WI38 (cell line): ENCODE measurements around the gene NGEF.

Experiments used
- H3K4me3 ChIP-seq: 2 replicates; pipeline ENCODE4 v1.5.1; 2011; ENCODE audit warnings: low read depth, mild to moderate bottlenecking, control low read depth, low read length
- TF ChIP-seq, protein P1 (sequence below): IDR thresholded peaks from 2 replicates; pipeline ENCODE4 v1.5.1; 2012; ENCODE audit warnings: low read depth, mild to moderate bottlenecking, control low read depth, low read length

The NGEF gene

DNA sequence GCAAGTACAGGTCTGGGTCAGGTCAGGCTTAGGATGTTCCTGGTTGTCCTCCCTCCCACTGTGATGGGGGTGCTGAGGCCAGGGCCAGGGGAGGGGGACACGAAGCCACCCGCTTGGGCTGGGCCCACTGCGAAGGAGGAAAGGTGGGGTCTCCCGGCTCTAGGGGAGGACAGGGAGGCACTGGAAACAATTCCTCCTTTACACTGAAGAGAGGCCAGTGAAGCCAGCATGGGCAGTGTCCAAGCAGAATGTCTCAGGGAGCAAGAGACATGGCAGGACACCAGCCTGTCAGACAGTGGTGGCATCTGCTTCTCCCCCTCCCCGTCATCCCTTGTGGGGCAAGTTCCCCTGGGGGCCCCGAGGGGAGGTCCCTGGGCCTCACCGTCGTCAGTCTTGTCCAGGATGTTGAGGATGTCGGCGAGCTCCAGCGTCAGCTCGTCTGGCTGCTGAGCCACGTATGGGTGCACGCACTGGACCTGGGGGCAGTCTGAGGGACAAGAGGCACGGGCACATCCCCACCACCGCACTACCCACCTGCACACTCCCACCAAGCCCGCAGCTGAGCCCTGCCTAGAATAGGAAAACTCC lies 132.2 kb downstream of the NGEF start:
- no peak overlapping the region for H3K4me3 ChIP-seq
- TF ChIP-seq, protein P1, sequence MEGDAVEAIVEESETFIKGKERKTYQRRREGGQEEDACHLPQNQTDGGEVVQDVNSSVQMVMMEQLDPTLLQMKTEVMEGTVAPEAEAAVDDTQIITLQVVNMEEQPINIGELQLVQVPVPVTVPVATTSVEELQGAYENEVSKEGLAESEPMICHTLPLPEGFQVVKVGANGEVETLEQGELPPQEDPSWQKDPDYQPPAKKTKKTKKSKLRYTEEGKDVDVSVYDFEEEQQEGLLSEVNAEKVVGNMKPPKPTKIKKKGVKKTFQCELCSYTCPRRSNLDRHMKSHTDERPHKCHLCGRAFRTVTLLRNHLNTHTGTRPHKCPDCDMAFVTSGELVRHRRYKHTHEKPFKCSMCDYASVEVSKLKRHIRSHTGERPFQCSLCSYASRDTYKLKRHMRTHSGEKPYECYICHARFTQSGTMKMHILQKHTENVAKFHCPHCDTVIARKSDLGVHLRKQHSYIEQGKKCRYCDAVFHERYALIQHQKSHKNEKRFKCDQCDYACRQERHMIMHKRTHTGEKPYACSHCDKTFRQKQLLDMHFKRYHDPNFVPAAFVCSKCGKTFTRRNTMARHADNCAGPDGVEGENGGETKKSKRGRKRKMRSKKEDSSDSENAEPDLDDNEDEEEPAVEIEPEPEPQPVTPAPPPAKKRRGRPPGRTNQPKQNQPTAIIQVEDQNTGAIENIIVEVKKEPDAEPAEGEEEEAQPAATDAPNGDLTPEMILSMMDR = no peak

DNA sequence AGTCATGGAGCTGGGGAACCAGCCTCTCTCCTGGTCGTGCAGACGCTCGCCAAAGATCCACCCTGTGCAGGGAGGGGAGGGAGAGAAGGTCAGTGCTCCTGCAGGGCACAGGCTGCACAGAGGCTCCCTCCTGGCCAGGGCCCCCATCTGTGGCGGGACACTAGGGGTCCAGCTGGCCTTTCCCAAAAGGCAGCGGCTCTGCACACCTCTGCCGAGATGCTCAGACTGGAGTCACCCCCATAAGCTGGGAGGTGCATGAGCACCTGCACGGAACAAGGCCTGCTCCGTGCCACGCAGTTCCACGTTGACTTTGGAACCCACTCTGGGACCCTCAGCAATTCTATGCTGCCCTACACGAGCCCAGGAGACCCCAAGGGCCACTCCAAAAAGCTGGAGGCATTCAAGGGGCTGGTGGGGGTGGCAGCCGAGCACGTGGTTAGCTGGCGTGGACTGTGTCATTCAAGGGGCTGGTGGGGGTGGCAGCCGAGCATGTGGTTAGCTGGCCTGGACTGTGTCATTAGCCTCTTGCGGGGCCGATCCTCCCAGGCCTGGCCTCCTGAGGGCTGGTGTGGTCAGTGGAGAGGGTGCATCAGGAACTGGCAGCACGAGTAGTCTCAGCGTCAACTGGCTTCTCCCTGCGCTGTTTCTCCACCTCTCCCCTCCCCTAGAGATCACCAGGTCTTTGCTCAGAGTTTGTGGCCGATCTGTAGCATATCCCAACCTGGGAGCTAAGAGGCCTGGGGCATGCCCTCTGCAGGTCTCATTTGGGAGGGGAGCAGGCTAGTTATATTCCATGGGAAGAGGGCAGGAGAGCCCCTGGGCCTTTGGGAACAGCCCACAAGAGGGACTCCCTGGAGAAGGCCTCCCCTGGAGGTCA lies 133.2 kb downstream of the NGEF start:
- no peak overlapping the region for H3K4me3 ChIP-seq
- TF ChIP-seq, protein P1 = no peak

DNA sequence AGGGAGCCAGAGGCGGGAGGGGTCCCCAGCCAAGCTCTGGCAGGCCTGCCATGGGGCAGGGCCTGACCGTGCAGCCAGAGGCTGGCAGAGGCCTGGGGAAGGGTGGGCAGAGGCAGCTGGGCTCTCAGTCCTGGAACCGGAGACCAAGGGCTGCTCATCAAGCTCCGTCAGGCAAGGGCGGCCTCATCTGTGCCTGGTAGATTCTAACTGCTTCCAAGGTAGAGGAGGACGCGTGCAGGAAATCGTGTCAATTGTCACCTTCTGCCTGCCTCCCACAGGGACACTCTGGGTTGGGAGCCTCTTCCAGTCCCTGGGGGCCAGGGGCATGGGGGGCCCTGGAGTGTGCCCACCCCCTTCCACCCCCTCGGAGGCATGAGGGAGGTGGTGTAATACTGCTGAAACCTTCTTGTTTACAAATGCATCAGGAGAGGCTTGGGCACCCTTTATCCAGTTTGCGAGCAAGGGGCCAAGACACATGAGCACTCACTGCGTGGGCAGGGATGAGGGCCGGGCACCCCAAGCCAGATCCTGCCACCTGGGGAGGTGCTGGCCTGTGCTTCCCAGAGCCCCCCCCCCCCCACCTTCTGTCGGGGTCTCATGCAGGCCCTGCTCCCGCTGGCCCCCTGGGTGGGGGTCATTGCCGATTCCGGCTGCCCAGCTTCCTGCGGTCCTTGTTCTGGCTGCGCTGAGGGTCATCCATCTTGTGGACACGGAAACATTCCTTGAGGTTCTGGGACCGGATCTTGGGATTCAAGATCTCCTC lies 134.0 kb downstream of the NGEF start:
- TF ChIP-seq, protein P1 = no peak

DNA sequence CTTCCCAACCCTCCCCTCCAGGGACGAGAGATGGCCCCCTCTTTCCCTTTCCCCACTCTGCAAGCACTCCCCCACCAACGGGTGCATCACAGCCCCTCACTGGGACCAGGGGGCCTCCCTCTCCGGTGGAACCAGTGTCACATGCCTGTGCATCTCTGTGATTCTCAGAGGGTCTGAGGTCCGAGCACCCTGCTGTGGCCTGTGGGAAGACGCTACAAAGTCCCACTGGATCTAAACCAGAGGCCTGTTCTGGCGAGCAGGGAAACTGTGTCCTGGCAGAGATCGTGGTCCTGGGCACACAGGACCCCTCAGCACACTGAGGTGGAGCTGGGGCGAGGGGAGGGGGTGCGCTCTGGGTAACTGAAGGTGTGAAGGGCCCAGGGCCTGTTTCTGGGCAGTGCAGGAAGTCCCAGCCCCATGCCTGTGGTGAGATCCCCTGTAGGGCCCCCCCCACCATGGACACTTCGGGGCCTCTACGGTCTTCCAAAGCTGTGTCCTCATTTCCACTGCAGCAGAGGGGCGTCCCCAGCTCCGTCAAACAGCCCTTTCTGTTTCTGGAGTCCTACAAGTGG lies 135.0 kb downstream of the NGEF start:
- H3K4me3 ChIP-seq = no peak overlapping the region
- TF ChIP-seq, protein P1 = no peak

More for the DNA sequence above, 134.0 kb downstream of the NGEF start:
- H3K4me3 ChIP-seq = no peak overlapping the region

DNA sequence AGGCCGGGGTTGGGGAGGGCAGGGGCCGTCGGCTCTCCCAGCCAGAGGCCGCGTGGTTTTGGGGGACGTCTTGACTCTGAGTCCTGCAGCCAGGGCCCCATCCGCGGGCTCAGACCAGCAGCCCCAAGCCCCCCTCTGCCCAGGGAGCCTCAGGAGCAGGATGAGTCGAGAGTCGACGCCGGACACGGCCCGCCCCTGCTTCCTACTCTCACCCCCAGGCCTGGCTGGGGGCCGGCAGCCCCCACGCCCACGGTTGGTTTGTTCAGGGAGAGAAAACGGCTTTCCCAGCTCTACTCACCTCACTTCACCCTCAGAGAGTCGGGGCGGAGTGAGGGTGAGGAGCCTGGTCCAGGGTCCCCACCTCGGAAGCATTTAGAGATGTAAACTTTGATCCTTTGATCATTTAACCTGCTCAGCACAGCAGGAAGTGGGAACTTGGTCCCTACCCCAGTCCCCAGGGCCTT lies 136.0 kb downstream of the NGEF start:
- no peak overlapping the region for H3K4me3 ChIP-seq
- TF ChIP-seq, protein P1 = no peak

DNA sequence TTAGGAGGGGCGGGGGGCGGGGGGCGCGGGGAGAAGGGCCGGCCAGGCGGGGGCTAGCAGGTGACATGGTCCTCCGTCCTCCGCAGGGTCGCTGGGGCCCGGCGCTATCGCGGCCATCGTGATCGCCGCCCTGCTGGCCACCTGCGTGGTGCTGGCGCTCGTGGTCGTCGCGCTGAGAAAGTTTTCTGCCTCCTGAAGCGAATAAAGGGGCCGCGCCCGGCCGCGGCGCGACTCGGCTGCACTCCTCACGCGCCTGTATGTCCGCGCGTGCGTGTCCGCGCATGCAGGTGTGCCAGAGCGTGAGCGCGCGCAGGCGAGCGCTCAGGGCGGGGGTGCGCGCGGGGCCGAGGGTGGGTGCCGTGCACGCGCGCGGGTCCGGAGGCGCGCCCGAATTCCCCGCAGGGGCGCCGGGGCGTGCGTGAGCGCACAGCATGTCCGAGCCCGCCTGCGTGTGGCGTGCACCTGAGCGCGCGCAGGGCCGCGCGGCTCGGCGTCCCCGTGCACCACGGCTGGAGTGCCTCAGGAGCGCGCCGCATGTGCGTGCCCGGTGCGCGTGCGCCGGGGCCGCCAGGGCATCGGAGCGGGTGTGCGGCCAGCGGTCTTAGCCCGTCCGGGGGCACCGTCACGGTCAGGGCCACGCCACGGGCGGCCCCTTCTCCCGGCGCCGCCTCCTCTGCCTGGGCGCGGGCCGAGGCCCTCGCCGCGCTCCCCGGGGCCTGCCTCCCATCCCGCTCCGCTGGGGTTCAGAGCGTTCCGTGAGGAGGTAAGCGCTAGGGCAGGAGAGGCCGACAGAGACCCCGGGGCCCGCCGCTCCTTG lies 136.7 kb downstream of the NGEF start:
- TF ChIP-seq, protein P1 = no peak
- no peak overlapping the region for H3K4me3 ChIP-seq
